B cell (primary cell): ENCODE measurements around the gene HSCB. TPM values are rescaled to one million over a fixed set of nuclear protein-coding genes. Genes with fewer than 3 reads are reported as not detected.

Experiments
- ATAC-seq: fragments of 200-7000 bp; cut with Tn5 transposase; one replicate; pipeline ENCODE4 v1.10.0; 2021; ENCODE audit warnings: low read depth, mild to moderate bottlenecking, moderate number of reproducible peaks, moderate library complexity
- CTCF ChIA-PET: fragments of 350-600 bp; sonication (Branson Sonifier 250); formaldehyde crosslinking; loops from one replicate; lab custom pipeline; 2021; ENCODE audit warnings: antibody characterized with exemption, inconsistent platforms; lab: Charles Lee
- POLR2A ChIA-PET: fragments of 350-600 bp; sonication (Branson Sonifier 250); formaldehyde crosslinking; loops from one replicate; lab custom pipeline; 2021; ENCODE audit warnings: antibody characterized with exemption; lab: Charles Lee
- DNase-seq: peaks from one replicate; pipeline ENCODE4 v3.0.0; 2013
- H2AFZ ChIP-seq: 2 replicates; pipeline ENCODE4 v1.6.1; 2012; ENCODE audit warnings: mild to moderate bottlenecking, low read depth, low read length; ENCODE audit not compliant: insufficient read depth, poor library complexity, severe bottlenecking
- H3K27ac ChIP-seq, 2 donors: 1 replicate in 1 of 2; 2 replicates in 1 of 2; pipeline ENCODE4 v1.5.1; 2012 to 2013; ENCODE audit warnings: low read length in 2 of 2, mild to moderate bottlenecking in 2 of 2, moderate library complexity in 1 of 2
- H3K27me3 ChIP-seq, 4 experiments: fragments of 200-600 bp in 1 of 4; sonication (generic) in 1 of 4; replicated peaks in 1 of 4; 1 replicate in 2 of 4; 2 replicates in 2 of 4; pipeline versions ENCODE4 v1.6.1 to v1.7.0; 2013 to 2016; ENCODE audit warnings: low read length in 3 of 4, mild to moderate bottlenecking in 2 of 4, mixed read lengths in 1 of 4, moderate library complexity in 1 of 4; ENCODE audit not compliant: insufficient read depth in 4 of 4, control insufficient read depth in 3 of 4; ENCODE audit errors: control extremely low read depth in 1 of 4
- H3K36me3 ChIP-seq, 2 experiments: replicated peaks in 1 of 2; 1 replicate in 1 of 2; 2 replicates in 1 of 2; pipeline versions ENCODE4 v1.6.1 to v1.7.1; 2013; ENCODE audit warnings: low read length in 1 of 2; ENCODE audit not compliant: insufficient read depth in 2 of 2, control insufficient read depth in 1 of 2; ENCODE audit errors: control extremely low read depth in 1 of 2, extremely low read depth in 1 of 2
- H3K4me1 ChIP-seq, 2 donors: fragments of 200-600 bp in 1 of 2; sonication (generic) in 1 of 2; 1 replicate in 1 of 2; 2 replicates in 1 of 2; pipeline versions ENCODE4 v1.5.1 to v1.6.1; 2013 to 2017; ENCODE audit warnings: low read length in 2 of 2; ENCODE audit not compliant: control insufficient read depth in 2 of 2, insufficient read depth in 2 of 2
- H3K4me2 ChIP-seq: replicated peaks from 2 replicates; pipeline ENCODE3; 2012; ENCODE audit warnings: mild to moderate bottlenecking, low read depth, low read length; ENCODE audit not compliant: poor library complexity, severe bottlenecking
- H3K4me3 ChIP-seq, 5 experiments: fragments of 200-600 bp in 1 of 5; sonication (generic) in 1 of 5; 1 replicate in 3 of 5; 2 replicates in 2 of 5; pipeline versions ENCODE4 v1.5.1 to v1.7.0; 2011 to 2016; ENCODE audit warnings: low read length in 4 of 5, mild to moderate bottlenecking in 4 of 5, low read depth in 2 of 5, control low read depth in 1 of 5, moderate library complexity in 1 of 5; ENCODE audit not compliant: insufficient read depth in 1 of 5; ENCODE audit errors: control extremely low read depth in 1 of 5, extremely low read depth in 1 of 5
- H3K79me2 ChIP-seq: fragments of 200-600 bp; sonication (generic); one replicate; pipeline ENCODE4 v1.6.0; 2016; ENCODE audit warnings: low read length; ENCODE audit not compliant: control insufficient read depth, insufficient read depth
- H3K9ac ChIP-seq: fragments of 200-600 bp; sonication (generic); 2 replicates; pipeline ENCODE4 v1.6.1; 2017; ENCODE audit warnings: mild to moderate bottlenecking, low read length, moderate library complexity
- H3K9me3 ChIP-seq, 3 donors: one replicate each; pipeline versions ENCODE4 v1.6.1 to v1.7.1; 2013; ENCODE audit warnings: low read length in 2 of 3; ENCODE audit not compliant: control insufficient read depth in 2 of 3, insufficient read depth in 1 of 3; ENCODE audit errors: control extremely low read depth in 1 of 3
- H4K20me1 ChIP-seq: 2 replicates; pipeline ENCODE4 v1.6.0; 2012; ENCODE audit warnings: mild to moderate bottlenecking, low read length; ENCODE audit not compliant: insufficient read depth, control insufficient read depth, poor library complexity, severe bottlenecking
- H3K27ac Mint-ChIP-seq: one replicate; pipeline ENCODE4 v1.8.0; 2021; ENCODE audit warnings: mixed read lengths
- H3K27me3 Mint-ChIP-seq: one replicate; pipeline ENCODE4 v1.8.0; 2021; ENCODE audit warnings: mixed read lengths
- H3K4me1 Mint-ChIP-seq: one replicate; pipeline ENCODE4 v1.8.0; 2021; ENCODE audit warnings: mixed read lengths
- H3K4me3 Mint-ChIP-seq: one replicate; pipeline ENCODE4 v1.8.0; 2021; ENCODE audit warnings: mixed read lengths
- H3K9me3 Mint-ChIP-seq: one replicate; pipeline ENCODE4 v1.8.0; 2022; ENCODE audit warnings: mixed read lengths; ENCODE audit not compliant: insufficient read depth
- CTCF ChIP-seq: fragments of 200-600 bp; IDR thresholded peaks from one replicate; pipeline ENCODE4 v1.8.0; 2022; ENCODE audit warnings: antibody characterized with exemption, mild to moderate bottlenecking
- EZH2 ChIP-seq: IDR thresholded peaks from 2 replicates; pipeline ENCODE4 v1.6.1; 2012; ENCODE audit warnings: borderline replicate concordance, low read depth, mild to moderate bottlenecking, moderate library complexity, low read length; ENCODE audit not compliant: insufficient read depth, poor library complexity, severe bottlenecking
- WGBS: methylation state at CpG from one replicate; pipeline ENCODE4 v1.1.5; 2013; ENCODE audit warnings: missing lambda C conversion rate; ENCODE audit not compliant: insufficient coverage; 5-methylcytosine and 5-hydroxymethylcytosine counted together
- intact Hi-C: fragments of 100-400 bp; cut with micrococcal nuclease; formaldehyde crosslinking; loops from one replicate; pipeline ENCODE4 v1.10.0; 2022
- polyA plus RNA-seq: library from polyadenylated mRNA; depleted of rRNA; stranded (reverse); fragments of >200 nt; gene quantifications from 2 replicates; pipeline ENCODE4 v1.2.3, GENCODE V29; 2012
- total RNA-seq, 2 donors: library from RNA; stranded (reverse); fragments of 120-200 nt in 1 of 2; gene quantifications; 1 replicate in 1 of 2; 2 replicates in 1 of 2; pipeline versions ENCODE4 v1.2.3 to v1.2.4, GENCODE V29; 2013 to 2022

Gene HSCB
- total and polyA plus RNA-seq, 2 donors (not counting 1 experiment from before 2014, with no cell fraction given), result 12.8 to 18.3 TPM

- ATAC-seq, result no peak
- DNase-seq, result no peak
- Mint-ChIP-seq H3K9me3 (no peaks in the 10 kb centered on the region), H3K27me3 (no peaks in the 10 kb centered on the region), H3K4me3 (no peak overlapping the region), H3K4me1 (peaks cover 65% of the 10 kb centered on the region), H3K27ac (no peak overlapping the region)
- H3K4me1 ChIP-seq, result peaks cover 31 to 44% of the 10 kb centered on the region in 2 donors
- no peak overlapping the region for H3K9ac ChIP-seq
- CTCF ChIA-PET, result interaction anchor here (0.6 to 1.9 kb wide), 2 partner anchors 34 to 173 kb away, joined by 3 to 5 read pairs; no protein-coding TSS in a partner anchor
- POLR2A ChIA-PET, result interaction anchor here (0.6 kb wide), 1 partner anchor 585 kb away, joined by 18 read pairs; no protein-coding TSS in a partner anchor
- no peak overlapping the region for H2AFZ ChIP-seq
- no peak for TF ChIP-seq EZH2
- no peak for TF ChIP-seq CTCF
- no peaks in the 10 kb centered on the region for H4K20me1 ChIP-seq
- H3K9me3 ChIP-seq, result no peaks in the 10 kb centered on the region
- peaks cover 10 to 33% of the 10 kb centered on the region in 2 experiments for H3K36me3 ChIP-seq
- no peaks in the 10 kb centered on the region for H3K27me3 ChIP-seq
- no peak overlapping the region for H3K4me3 ChIP-seq
- WGBS, result no CpG with 5 or more reads among the region's 4 CpGs
- H3K27ac ChIP-seq, result no peak overlapping the region
- intact Hi-C loops, result no loop called here
- H3K4me2 ChIP-seq, result no peak overlapping the region
- H3K79me2 ChIP-seq, result peaks cover 11% of the 10 kb centered on the region
These were observed 52.2 kb downstream of the HSCB start for GRCh38 chr22:28793976-28794584.

- Histone ChIP-seq H3K4me1 (peaks cover 35 to 50% of the 10 kb centered on the region in 2 donors), H2AFZ (no peak overlapping the region), H3K79me2 (peaks cover 22% of the 10 kb centered on the region), H3K4me2 (no peak overlapping the region), H3K27ac (no peak overlapping the region), H3K27me3 (no peaks in the 10 kb centered on the region), H3K36me3 (peaks cover 10 to 33% of the 10 kb centered on the region in 2 experiments), H3K9me3 (no peaks in the 10 kb centered on the region), H4K20me1 (no peaks in the 10 kb centered on the region), H3K9ac (no peak overlapping the region), H3K4me3 (no peak overlapping the region)
- Mint-ChIP-seq H3K4me3 (no peak overlapping the region), H3K4me1 (peaks cover 61% of the 10 kb centered on the region), H3K27ac (no peak overlapping the region), H3K27me3 (no peaks in the 10 kb centered on the region), H3K9me3 (no peaks in the 10 kb centered on the region)
- WGBS, result 100% methylated on average over 2 of the region's 6 CpGs
- ChIA-PET POLR2A (no interaction called here), CTCF (interaction anchor here (1.2 to 1.8 kb wide), 2 partner anchors 21 to 34 kb away, joined by 3 to 6 read pairs; no protein-coding TSS in a partner anchor)
- intact Hi-C loops, result no loop called here
- ATAC-seq (no peak), DNase-seq (no peak)
- no peak for TF ChIP-seq CTCF
- TF ChIP-seq EZH2, result no peak
These were observed 53.3 kb downstream of the HSCB start for GRCh38 chr22:28795071-28795693.
